Measurements from ENCODE around the gene NR1I2.

- TF ChIP-seq POLR2AphosphoS5 (IDR thresholded peaks at IDR 0.05; ENCODE audit: borderline replicate concordance, low read depth, low read length) (no peak), EZH2 (IDR thresholded peaks at IDR 0.05) (no peak)
These were observed 30.7 kb downstream of the NR1I2 start for GRCh38 chr3:119812491-119813058.
